Keratinocyte (primary cell): Measurements from ENCODE around the gene HMCN2. TPM values are rescaled to one million over a fixed set of nuclear protein-coding genes. Genes with fewer than 3 reads are reported as not detected.

ENCODE experiments used
- DNase-seq: peaks from one replicate; pipeline ENCODE4 v3.0.0-alpha.2; 2011; ENCODE audit warnings: low read depth, missing footprints, low spot score
- FAIRE-seq: peaks from 2 replicates; lab custom pipeline; 2011; peaks lifted over from hg19 to GRCh38; lab: Jason Lieb, UNC
- H2AFZ ChIP-seq: 2 replicates; pipeline ENCODE4 v1.6.0; 2012; ENCODE audit warnings: low read length, control low read depth, inconsistent platforms; ENCODE audit not compliant: control insufficient read depth
- H3K27ac ChIP-seq: 2 replicates; pipeline ENCODE4 v1.5.1; 2011; ENCODE audit warnings: low read length; ENCODE audit not compliant: control insufficient read depth, insufficient read depth
- H3K27me3 ChIP-seq: 3 replicates; pipeline ENCODE4 v1.6.0; 2011; ENCODE audit warnings: low read length; ENCODE audit not compliant: control insufficient read depth, insufficient read depth; ENCODE audit errors: extremely low read depth
- H3K36me3 ChIP-seq, 2 experiments: 2 replicates in 1 of 2; 3 replicates in 1 of 2; pipeline ENCODE4 v1.5.1; 2011; ENCODE audit warnings: low read length in 2 of 2, mild to moderate bottlenecking in 1 of 2; ENCODE audit not compliant: control insufficient read depth in 2 of 2, insufficient read depth in 2 of 2; ENCODE audit errors: extremely low read depth in 1 of 2
- H3K4me1 ChIP-seq: 3 replicates; pipeline ENCODE4 v1.5.1; 2011; ENCODE audit warnings: low read length; ENCODE audit not compliant: control insufficient read depth, insufficient read depth; ENCODE audit errors: extremely low read depth
- H3K4me2 ChIP-seq: 3 replicates; pipeline ENCODE4 v1.6.0; 2011; ENCODE audit warnings: low read depth, low read length; ENCODE audit not compliant: control insufficient read depth, insufficient read depth; ENCODE audit errors: extremely low read depth
- H3K4me3 ChIP-seq, 3 experiments: fragments of 200-600 bp in 1 of 3; sonication (generic) in 1 of 3; 2 replicates in 2 of 3; 3 replicates in 1 of 3; pipeline ENCODE4 v1.5.1; 2011 to 2016; ENCODE audit warnings: low read length in 3 of 3, mild to moderate bottlenecking in 3 of 3, control low read depth in 2 of 3, inconsistent platforms in 1 of 3, low read depth in 1 of 3, mixed read lengths in 1 of 3, mixed run types in 1 of 3, moderate library complexity in 1 of 3; ENCODE audit not compliant: control insufficient read depth in 2 of 3, insufficient read depth in 2 of 3; ENCODE audit errors: extremely low read depth in 1 of 3
- H3K79me2 ChIP-seq: 2 replicates; pipeline ENCODE4 v1.6.0; 2012; ENCODE audit warnings: low read length; ENCODE audit not compliant: control insufficient read depth, insufficient read depth
- H3K9ac ChIP-seq: 3 replicates; pipeline ENCODE4 v1.6.0; 2011; ENCODE audit warnings: low read length; ENCODE audit not compliant: control insufficient read depth, insufficient read depth; ENCODE audit errors: extremely low read depth
- H3K9me1 ChIP-seq: 3 replicates; pipeline ENCODE4 v1.6.0; 2011; ENCODE audit warnings: low read length; ENCODE audit not compliant: control insufficient read depth, insufficient read depth; ENCODE audit errors: extremely low read depth
- H3K9me3 ChIP-seq: 2 replicates; pipeline ENCODE4 v1.5.1; 2012; ENCODE audit warnings: low read depth, low read length; ENCODE audit not compliant: control insufficient read depth
- H4K20me1 ChIP-seq: 3 replicates; pipeline ENCODE4 v1.6.0; 2011; ENCODE audit warnings: low read length; ENCODE audit not compliant: control insufficient read depth, insufficient read depth; ENCODE audit errors: extremely low read depth
- CTCF ChIP-seq, 3 experiments: IDR thresholded peaks in 1 of 3; conservative IDR thresholded peaks in 1 of 3; optimal IDR thresholded peaks in 1 of 3; 2 replicates in 2 of 3; 3 replicates in 1 of 3; pipeline versions ENCODE3 to v1.5.1; 2011; ENCODE audit warnings: low read length in 3 of 3, mild to moderate bottlenecking in 3 of 3, moderate library complexity in 2 of 3, control low read depth in 1 of 3, inconsistent platforms in 1 of 3; ENCODE audit not compliant: insufficient read depth in 2 of 3; ENCODE audit errors: extremely low read depth in 1 of 3
- EZH2 ChIP-seq: IDR thresholded peaks from one replicate; pipeline ENCODE4 v1.6.1; 2012; ENCODE audit warnings: inconsistent platforms, mild to moderate bottlenecking, low read length, moderate library complexity
- dilution Hi-C: fragments of 300-500 bp; cut with MboI; formaldehyde crosslinking; loops from one replicate; pipeline ENCODE4 v1.7.0; 2020; ENCODE audit warnings: low sequenced_read_pairs; ENCODE audit not compliant: extremely low pct_ligation_motif_present
- polyA plus RNA-seq, 5 experiments: library from polyadenylated mRNA; depleted of rRNA in 3 of 5; stranded (reverse) in 3 of 5; stranded (forward) in 1 of 5; unstranded in 1 of 5; fragments of >200 nt; gene quantifications; 1 replicate in 1 of 5; 2 replicates in 3 of 5; 3 replicates in 1 of 5; pipeline versions ENCODE4 v1.2.1 to v1.2.3, GENCODE V29; 2011 to 2012; ENCODE audit warnings: missing spikeins in 2 of 5, low read depth in 1 of 5, low replicate concordance in 1 of 5

HMCN2 gene
- polyA plus RNA-seq, 1 donor (not counting 4 experiments of a cell fraction or from before 2014, with no cell fraction given), result not detected

- H2AFZ ChIP-seq, result no peak overlapping the region
- dilution Hi-C loops, result no loop called here
- H3K79me2 ChIP-seq, result no peaks in the 10 kb centered on the region
- no peaks in the 10 kb centered on the region for H4K20me1 ChIP-seq
- peaks cover 29% of the 10 kb centered on the region for H3K27me3 ChIP-seq
- H3K4me2 ChIP-seq, result no peak overlapping the region
- H3K4me1 ChIP-seq, result no peaks in the 10 kb centered on the region
- no peak overlapping the region for H3K27ac ChIP-seq
- H3K9ac ChIP-seq, result no peak overlapping the region
- no peak overlapping the region for H3K4me3 ChIP-seq
- TF ChIP-seq CTCF (optimal IDR thresholded peaks at IDR 0.05 in 1 of 3, IDR thresholded peaks at IDR 0.05 in 1 of 3, conservative IDR thresholded peaks at IDR 0.05 in 1 of 3; ENCODE audit: extremely low read depth in 1 of 3, insufficient read depth in 2 of 3, low read length in 3 of 3) (no peak), EZH2 (no peak)
- H3K9me3 ChIP-seq, result no peaks in the 10 kb centered on the region
- H3K36me3 ChIP-seq, result no peaks in the 10 kb centered on the region
- DNase-seq, result no peak
- FAIRE-seq, result no peak
- no peaks in the 10 kb centered on the region for H3K9me1 ChIP-seq
Measured at GRCh38 chr9:130291474-130291873, 25.9 kb downstream of the HMCN2 start.

- Histone ChIP-seq H2AFZ (no peak overlapping the region), H3K4me3 (no peak overlapping the region), H3K4me1 (no peaks in the 10 kb centered on the region), H3K27ac (no peak overlapping the region), H3K79me2 (no peaks in the 10 kb centered on the region), H4K20me1 (no peaks in the 10 kb centered on the region), H3K9me3 (no peaks in the 10 kb centered on the region), H3K9me1 (no peaks in the 10 kb centered on the region), H3K36me3 (no peaks in the 10 kb centered on the region), H3K4me2 (no peak overlapping the region), H3K9ac (no peak overlapping the region), H3K27me3 (peaks cover 23% of the 10 kb centered on the region)
- DNase-seq (no peak), FAIRE-seq (no peak)
- no peak for TF ChIP-seq CTCF (optimal IDR thresholded peaks at IDR 0.05 in 1 of 3, IDR thresholded peaks at IDR 0.05 in 1 of 3, conservative IDR thresholded peaks at IDR 0.05 in 1 of 3; ENCODE audit: extremely low read depth in 1 of 3, insufficient read depth in 2 of 3, low read length in 3 of 3)
- TF ChIP-seq EZH2, result no peak
- dilution Hi-C loops, result no loop called here
Measured at GRCh38 chr9:130292106-130292505, 26.5 kb downstream of the HMCN2 start.
